HEK293T (cell line): ENCODE data around the gene EDNRB.
A peak's percentile ranks its signal among the peaks of the same experiment; 100 is the strongest.

Source experiments
- CTCF ChIA-PET: fragments of 350-600 bp; formaldehyde crosslinking; extraction: SDS; loops from one replicate; lab custom pipeline; 2021; ENCODE audit warnings: antibody characterized with exemption, inconsistent platforms; lab: Yijun Ruan, JAX
- POLR2A ChIA-PET: fragments of 350-600 bp; formaldehyde crosslinking; extraction: SDS; loops from one replicate; lab custom pipeline; 2020; ENCODE audit warnings: antibody characterized with exemption, inconsistent platforms; lab: Yijun Ruan, JAX
- DNase-seq: peaks from one replicate; pipeline ENCODE4 v3.0.0; 2012; ENCODE audit warnings: mixed read lengths; ENCODE audit errors: extremely low spot score
- ARNT ChIP-seq: fragments of 450-650 bp; IDR thresholded peaks from 2 replicates; pipeline ENCODE4 v1.6.1; 2017; ENCODE audit warnings: mild to moderate bottlenecking
- BHLHE40 ChIP-seq: fragments of 450-650 bp; IDR thresholded peaks from 2 replicates; pipeline ENCODE4 v1.6.1; 2016; ENCODE audit warnings: mild to moderate bottlenecking, moderate library complexity, borderline replicate concordance
- CTBP1 ChIP-seq: fragments of 450-650 bp; IDR thresholded peaks from 2 replicates; pipeline ENCODE4 v1.6.1; 2016; ENCODE audit warnings: borderline replicate concordance
- ELF4 ChIP-seq: fragments of 450-650 bp; IDR thresholded peaks from 2 replicates; pipeline ENCODE4 v1.6.1; 2017; ENCODE audit warnings: antibody characterized with exemption
- FOXA1 ChIP-seq: fragments of 450-650 bp; IDR thresholded peaks from 2 replicates; pipeline ENCODE4 v1.6.1; 2016; ENCODE audit warnings: mild to moderate bottlenecking
- FOXK2 ChIP-seq: fragments of 450-650 bp; IDR thresholded peaks from 2 replicates; pipeline ENCODE4 v1.6.1; 2016; ENCODE audit warnings: mild to moderate bottlenecking
- FOXM1 ChIP-seq: fragments of 450-650 bp; IDR thresholded peaks from 2 replicates; pipeline ENCODE4 v1.6.1; 2017; ENCODE audit warnings: mild to moderate bottlenecking, borderline replicate concordance
- HDGF ChIP-seq: fragments of 450-650 bp; IDR thresholded peaks from 2 replicates; pipeline ENCODE4 v1.6.1; 2017; ENCODE audit warnings: antibody characterized with exemption, borderline replicate concordance
- L3MBTL2 ChIP-seq: fragments of 450-650 bp; conservative IDR thresholded peaks from 2 replicates; pipeline ENCODE4 v1.6.1; 2016; ENCODE audit warnings: mild to moderate bottlenecking
- LEF1 ChIP-seq: fragments of 450-650 bp; IDR thresholded peaks from 2 replicates; pipeline ENCODE4 v1.6.1; 2017; ENCODE audit warnings: mild to moderate bottlenecking, borderline replicate concordance
- NFRKB ChIP-seq: fragments of 450-650 bp; IDR thresholded peaks from 2 replicates; pipeline ENCODE4 v1.6.1; 2016; ENCODE audit warnings: mild to moderate bottlenecking, moderate library complexity
- PKNOX1 ChIP-seq: fragments of 450-650 bp; IDR thresholded peaks from 2 replicates; pipeline ENCODE4 v1.6.1; 2016
- SP1 ChIP-seq: fragments of 450-650 bp; IDR thresholded peaks from 2 replicates; pipeline ENCODE4 v1.6.1; 2017
- SUZ12 ChIP-seq: fragments of 450-650 bp; IDR thresholded peaks from 2 replicates; pipeline ENCODE4 v1.6.1; 2016; ENCODE audit warnings: mild to moderate bottlenecking
- TARDBP ChIP-seq: fragments of 450-650 bp; IDR thresholded peaks from 2 replicates; pipeline ENCODE4 v1.6.1; 2016
- ZNF384 ChIP-seq: fragments of 450-650 bp; IDR thresholded peaks from 2 replicates; pipeline ENCODE4 v1.6.1; 2016

EDNRB gene

GRCh38 chr13:77930430-77930829, 11.8 kb upstream of the EDNRB start:
- DNase-seq: no peak
- CTCF ChIA-PET: no interaction called here
- TF ChIP-seq BHLHE40: no peak
- no peak for TF ChIP-seq ELF4
- no peak for TF ChIP-seq ZNF384
- TF ChIP-seq FOXA1: no peak
- no peak for TF ChIP-seq L3MBTL2
- no peak for TF ChIP-seq PKNOX1
- TF ChIP-seq FOXK2: no peak
- no peak for TF ChIP-seq LEF1
- TF ChIP-seq CTBP1: no peak
- no peak for TF ChIP-seq NFRKB
- no peak for TF ChIP-seq SP1
- no peak for TF ChIP-seq HDGF
- no peak for TF ChIP-seq TARDBP
- no peak for TF ChIP-seq SUZ12
- no peak for TF ChIP-seq ARNT
- POLR2A ChIA-PET: no interaction called here

- ChIA-PET POLR2A (no interaction called here), CTCF (no interaction called here)
- DNase-seq: no peak
- TF ChIP-seq ELF4: no peak
- TF ChIP-seq PKNOX1: peak; percentile 49; the same call in 1 of the 2 replicates
Measured at GRCh38 chr13:77928909-77929308, 10.3 kb upstream of the EDNRB start.

GRCh38 chr13:77925616-77926015, 7.0 kb upstream of the EDNRB start:
- POLR2A ChIA-PET: no interaction called here

GRCh38 chr13:77919921-77920294, 1.3 kb upstream of the EDNRB start:
- DNase-seq: no peak
- ChIA-PET CTCF (interaction anchor here (0.9 to 1.6 kb wide), 2 partner anchors 10 to 201 kb away, joined by 4 to 6 read pairs; no protein-coding TSS in a partner anchor), POLR2A (interaction anchor here (1.6 kb wide), 1 partner anchor 10 kb away, joined by 3 read pairs; no protein-coding TSS in a partner anchor)
- TF ChIP-seq HDGF (no peak), ARNT (no peak), PKNOX1 (no peak), SP1 (no peak), ZNF384 (no peak), SUZ12 (no peak), TARDBP (no peak), FOXM1 (no peak), LEF1 (no peak)

More at GRCh38 chr13:77925616-77926015, 7.0 kb upstream of the EDNRB start:
- TF ChIP-seq BHLHE40 (no peak), HDGF (no peak), L3MBTL2 (no peak), LEF1 (no peak), SP1 (no peak), FOXA1 (no peak), FOXK2 (no peak), NFRKB (no peak), PKNOX1 (no peak), ELF4 (no peak), ZNF384 (no peak), ARNT (no peak), SUZ12 (no peak), CTBP1 (no peak)
- CTCF ChIA-PET: no interaction called here
- no peak for DNase-seq

GRCh38 chr13:77919246-77919920, 752 bp upstream of the EDNRB start:
- CTCF ChIA-PET: interaction anchor here (0.6 to 1.6 kb wide), 5 partner anchors 9 to 202 kb away, joined by 3 to 6 read pairs (median 4); no protein-coding TSS in a partner anchor
- POLR2A ChIA-PET: interaction anchor here (1.6 kb wide), 1 partner anchor 9 kb away, joined by 3 read pairs; no protein-coding TSS in a partner anchor
- DNase-seq: peak; percentile 80
- TF ChIP-seq ELF4 (no peak), TARDBP (no peak), L3MBTL2 (peak; percentile 73; the same call in 1 of the 2 replicates), PKNOX1 (peak; percentile 87), SP1 (no peak)
